HepG2 (cell line): ENCODE data around the gene CCDC38. TPM values are rescaled to one million over a fixed set of nuclear protein-coding genes. Genes with fewer than 3 reads are reported as not detected.
"Not testable (repeated sequence)": the region's sequence is repeated elsewhere in the genome, so short reads cannot be mapped to it uniquely, and the experiment has no call there.

Experiments used
- ATAC-seq: fragments of 200-7000 bp; cut with Tn5 transposase; 3 replicates; pipeline ENCODE4 v1.9.1; 2020; ENCODE audit warnings: mild to moderate bottlenecking, moderate library complexity
- BruUV-seq: library from RNA; stranded (reverse); fragments of 400-500 nt; replicated peaks from 2 replicates; lab custom pipeline; 2021; lab: Mats Ljungman, UMichigan
- CTCF ChIA-PET: fragments of 300-600 bp; formaldehyde crosslinking; extraction: SDS; loops from one replicate; lab custom pipeline; 2021; ENCODE audit warnings: low total read pairs, inconsistent platforms, low intra/inter-chr PET ratio; lab: Yijun Ruan, JAX
- POLR2A ChIA-PET: fragments of 350-600 bp; sonication (Branson Sonifier 250); formaldehyde crosslinking; loops from one replicate; lab custom pipeline; 2020; ENCODE audit warnings: antibody characterized with exemption, inconsistent platforms; lab: Yijun Ruan, JAX
- DNase-seq: peaks from one replicate; pipeline ENCODE4 v3.0.0-alpha.2; 2015; ENCODE audit warnings: low spot score
- FAIRE-seq: peaks from 3 replicates; lab custom pipeline; 2011; peaks lifted over from hg19 to GRCh38; lab: Jason Lieb, UNC
- H2AFZ ChIP-seq: one replicate; pipeline ENCODE4 v1.6.1; 2011; ENCODE audit warnings: low read length, inconsistent platforms
- H3K27ac ChIP-seq: fragments of 300-600 bp; 3 replicates; pipeline ENCODE4 v1.8.0; 2011; ENCODE audit warnings: mixed run types, mild to moderate bottlenecking, mixed read lengths, low read length, inconsistent platforms; ENCODE audit not compliant: insufficient read depth; ENCODE audit errors: extremely low read length
- H3K27me3 ChIP-seq, 2 experiments: fragments of 200-600 bp in 1 of 2; 2 replicates in 1 of 2; 3 replicates in 1 of 2; pipeline versions ENCODE4 v1.6.0 to v1.8.0; 2011; ENCODE audit warnings: low read length in 2 of 2, mild to moderate bottlenecking in 2 of 2, moderate library complexity in 2 of 2, inconsistent platforms in 1 of 2; ENCODE audit not compliant: insufficient read depth in 2 of 2, control insufficient read depth in 1 of 2
- H3K36me3 ChIP-seq, 2 experiments: fragments of 200-600 bp in 1 of 2; replicated peaks in 1 of 2; 2 replicates in 1 of 2; 3 replicates in 1 of 2; pipeline versions ENCODE4 v1.5.1 to v1.8.0; 2011; ENCODE audit warnings: low read length in 2 of 2, inconsistent platforms in 1 of 2; ENCODE audit not compliant: insufficient read depth in 2 of 2, control insufficient read depth in 1 of 2
- H3K4me1 ChIP-seq: 2 replicates; pipeline ENCODE4 v1.5.1; 2012; ENCODE audit warnings: low read length, inconsistent platforms; ENCODE audit not compliant: insufficient read depth
- H3K4me2 ChIP-seq: 2 replicates; pipeline ENCODE4 v1.6.0; 2011; ENCODE audit warnings: low read depth, low read length, inconsistent platforms
- H3K4me3 ChIP-seq, 3 experiments: fragments of 200-600 bp in 1 of 3; sonication (generic), shearing (Covaris generic) in 1 of 3; replicated peaks in 1 of 3; 2 replicates each; pipeline ENCODE4 v1.5.1; 2011 to 2016; ENCODE audit warnings: low read length in 3 of 3, inconsistent platforms in 2 of 3, low read depth in 2 of 3, mild to moderate bottlenecking in 2 of 3, control low read depth in 1 of 3, mixed read lengths in 1 of 3; ENCODE audit not compliant: insufficient read depth in 1 of 3
- H3K79me2 ChIP-seq: one replicate; pipeline ENCODE4 v1.6.1; 2011; ENCODE audit warnings: low read length, inconsistent platforms; ENCODE audit not compliant: insufficient read depth
- H3K9ac ChIP-seq: 2 replicates; pipeline ENCODE4 v1.6.0; 2011; ENCODE audit warnings: mild to moderate bottlenecking, low read depth, low read length, inconsistent platforms; ENCODE audit not compliant: insufficient read depth
- H3K9me3 ChIP-seq: 2 replicates; pipeline ENCODE4 v1.5.1; 2012; ENCODE audit warnings: mild to moderate bottlenecking, low read length
- H4K20me1 ChIP-seq: 2 replicates; pipeline ENCODE4 v1.6.0; 2011; ENCODE audit warnings: inconsistent platforms, mild to moderate bottlenecking, low read length, moderate library complexity; ENCODE audit not compliant: insufficient read depth
- GATA4 ChIP-seq: sonication (generic); IDR thresholded peaks from 2 replicates; pipeline ENCODE4 v1.6.1; 2016; ENCODE audit warnings: antibody characterized with exemption, low read depth, borderline replicate concordance
- GATAD1 ChIP-seq: IDR thresholded peaks from 2 replicates; pipeline ENCODE4 v1.6.1; 2016; ENCODE audit warnings: missing genetic modification reagents, missing compliant biosample characterization
- MAFF ChIP-seq: IDR thresholded peaks from 2 replicates; pipeline ENCODE4 v1.6.1; 2011; ENCODE audit warnings: low read depth, low read length, improper control_type of control experiment
- MAFK ChIP-seq, 2 experiments: IDR thresholded peaks in 1 of 2; conservative IDR thresholded peaks in 1 of 2; 2 replicates each; pipeline ENCODE4 v1.6.1; 2011; ENCODE audit warnings: improper control_type of control experiment in 2 of 2, low read length in 2 of 2
- MATR3 ChIP-seq: sonication (generic); formaldehyde crosslinking; IDR thresholded peaks from 2 replicates; pipeline ENCODE4 v1.4.0; 2020; ENCODE audit warnings: missing genetic modification reagents
- MXD3 ChIP-seq: IDR thresholded peaks from 2 replicates; pipeline ENCODE4 v1.6.1; 2016; ENCODE audit warnings: mild to moderate bottlenecking, missing biosample characterization, missing genetic modification reagents
- ZFP82 ChIP-seq: sonication (generic); formaldehyde crosslinking; IDR thresholded peaks from 2 replicates; pipeline ENCODE4 v1.5.1; 2020; ENCODE audit warnings: mild to moderate bottlenecking, missing genetic modification reagents, borderline replicate concordance
- ZNF224 ChIP-seq: sonication (generic); formaldehyde crosslinking; IDR thresholded peaks from 2 replicates; pipeline ENCODE4 v1.5.0; 2020; ENCODE audit warnings: mild to moderate bottlenecking, missing genetic modification reagents
- ZNF572 ChIP-seq: sonication (generic); formaldehyde crosslinking; IDR thresholded peaks from 2 replicates; pipeline ENCODE4 v1.5.1; 2020; ENCODE audit warnings: mild to moderate bottlenecking, missing genetic modification reagents
- ZNF687 ChIP-seq: sonication (generic); formaldehyde crosslinking; IDR thresholded peaks from 2 replicates; pipeline ENCODE4 v1.5.1; 2020; ENCODE audit warnings: mild to moderate bottlenecking, missing genetic modification reagents, moderate library complexity
- WGBS: methylation state at CpG from one replicate; pipeline ENCODE4 v1.1.6; 2017; ENCODE audit warnings: low lambda C conversion rate; 5-methylcytosine and 5-hydroxymethylcytosine counted together
- in situ Hi-C: cut with HindIII; loops from 2 replicates; pipeline ENCODE4 v1.10.0; 2017; ENCODE audit warnings: low pct_unique_long_range_greater_than_20kb; ENCODE audit not compliant: extremely low pct_ligation_motif_present
- intact Hi-C: fragments of 100-400 bp; cut with micrococcal nuclease; formaldehyde crosslinking; loops from one replicate; pipeline ENCODE4 v1.10.0; 2022; ENCODE audit not compliant: unreplicated experiment
- polyA plus RNA-seq, 8 experiments: library from polyadenylated mRNA; depleted of rRNA in 3 of 8; stranded (reverse) in 7 of 8; unstranded in 1 of 8; fragments of >200 nt; fragmentation: Illumina TruSeq in 4 of 8; extraction: Trizol in 4 of 8; gene quantifications; 2 replicates each; pipeline versions ENCODE4 v1.2.1 to v1.2.3, GENCODE V29; 2011 to 2016; ENCODE audit warnings: low read depth in 4 of 8, missing spikeins in 1 of 8, mixed read lengths in 1 of 8; ENCODE audit not compliant: insufficient read depth in 1 of 8
- total RNA-seq, 5 experiments: library from RNA; depleted of rRNA; stranded (reverse); fragments of >200 nt; fragmentation: Illumina TruSeq; extraction: Trizol; gene quantifications; 2 replicates each; pipeline ENCODE4 v1.2.3, GENCODE V29; 2016; ENCODE audit warnings: low read depth in 1 of 5

CCDC38 gene
- total and polyA plus RNA-seq, 2 of the 13 experiments (the other 11 are each of a cell fraction or from before 2014, with no cell fraction given) = 0.24 to 0.32 TPM

- BruUV-seq, H2AFZ ChIP-seq, intact Hi-C loops, H3K9ac ChIP-seq, H4K20me1 ChIP-seq, H3K9me3 ChIP-seq, ATAC-seq, CTCF ChIA-PET, H3K79me2 ChIP-seq, H3K27ac ChIP-seq, in situ Hi-C loops, DNase-seq, H3K4me3 ChIP-seq: not testable (repeated sequence)
- peak; percentile 45 for TF ChIP-seq ZNF687 (CRISPR knock-in tag)
- TF ChIP-seq, all 625 proteins: peak for 1; not testable (repeated sequence) for 624
- WGBS = 98% methylated on average over 9 of the region's 28 CpGs
- H3K4me1 ChIP-seq = peaks cover 66% of the 10 kb centered on the region
- H3K27me3 ChIP-seq, FAIRE-seq, H3K4me2 ChIP-seq, H3K36me3 ChIP-seq: not testable (repeated sequence)
- POLR2A ChIA-PET = interaction anchor here (1.2 to 1.5 kb wide), 2 partner anchors 26 to 27 kb away, joined by 3 read pairs; partner anchors contain the start of genes AMDHD1, CCDC38 and HAL
These were observed 26.7 kb upstream of the CCDC38 start for GRCh38 chr12:95969116-95969515.

GRCh38 chr12:95967301-95967700 lies 24.9 kb upstream of the CCDC38 start:
- no peak overlapping the region for H2AFZ ChIP-seq
- FAIRE-seq (no peak), ATAC-seq (no peak)
- TF ChIP-seq ZFP82 (CRISPR knock-in tag) = 0 out of 2 replicates have a peak, but pooled peaks have one; percentile 0
- TF ChIP-seq GATAD1 (CRISPR knock-in tag) = no peak
- TF ChIP-seq ZNF224 (CRISPR knock-in tag) = no peak
- 0 out of 2 replicates have a peak, but pooled peaks have one; percentile 18 for TF ChIP-seq MAFF
- no peak for TF ChIP-seq MATR3 (CRISPR knock-in tag)
- no peak for TF ChIP-seq ZNF572 (CRISPR knock-in tag)
- no peak for TF ChIP-seq GATA4
- no peak for TF ChIP-seq MXD3
- peak; percentile 55 to 56; a peak in 3 of 4 replicates for TF ChIP-seq MAFK (conservative IDR thresholded peaks at IDR 0.05 in 1 of 2, IDR thresholded peaks at IDR 0.05 in 1 of 2; ENCODE audit: low read length in 2 of 2)
- TF ChIP-seq, all 625 proteins: peak for 3
- CTCF ChIA-PET = no interaction called here
- Histone ChIP-seq H4K20me1 (no peaks in the 10 kb centered on the region), H3K79me2 (no peaks in the 10 kb centered on the region), H3K4me1 (peaks cover 52% of the 10 kb centered on the region), H3K4me2 (peak overlapping the region; percentile 68), H3K36me3 (no peaks in the 10 kb centered on the region), H3K9ac (no peak overlapping the region), H3K27me3 (no peaks in the 10 kb centered on the region), H3K9me3 (no peaks in the 10 kb centered on the region), H3K27ac (peak overlapping the region; percentile 85), H3K4me3 (no peak overlapping the region)
- no TSS peak for BruUV-seq
- no peak for DNase-seq
- in situ Hi-C loops = no loop called here
- POLR2A ChIA-PET = interaction anchor here (1.4 to 4.9 kb wide), 6 partner anchors 8 to 31 kb away, joined by 5 to 64 read pairs (median 22); partner anchors contain the start of genes AMDHD1, CCDC38 and HAL
- WGBS = 97% methylated on average over 2 of the region's 2 CpGs
- intact Hi-C loops = no loop called here
